Neural cell (in vitro differentiated cells): ENCODE data around the gene SDC4. TPM values are rescaled to one million over a fixed set of nuclear protein-coding genes. Genes with fewer than 3 reads are reported as not detected.

ENCODE experiments used
- H2AFZ ChIP-seq: fragments of 200-600, 300-800 bp; sonication (generic), shearing (Covaris generic); 2 replicates; pipeline ENCODE4 v1.6.0; 2014; ENCODE audit warnings: low read depth, mild to moderate bottlenecking, antibody characterized with exemption, low read length, moderate library complexity
- H3F3A ChIP-seq: fragments of 200-600 bp; shearing (Covaris generic); 2 replicates; pipeline ENCODE4 v1.6.1; 2016; ENCODE audit warnings: mild to moderate bottlenecking, moderate library complexity, mixed read lengths, antibody characterized with exemption, low read length; ENCODE audit not compliant: insufficient read depth, poor library complexity, severe bottlenecking
- H3K27ac ChIP-seq: fragments of 200-600, 300-800 bp; sonication (generic), shearing (Covaris generic); 2 replicates; pipeline ENCODE4 v1.5.1; 2014; ENCODE audit warnings: mild to moderate bottlenecking, low read length, moderate library complexity
- H3K27me3 ChIP-seq: fragments of 300-800, 200-600 bp; sonication (generic), shearing (Covaris generic); 2 replicates; pipeline ENCODE4 v1.6.0; 2014; ENCODE audit warnings: mild to moderate bottlenecking, low read depth, low read length, moderate library complexity; ENCODE audit not compliant: insufficient read depth
- H3K36me3 ChIP-seq: fragments of 300-800, 200-600 bp; sonication (generic), shearing (Covaris generic); 2 replicates; pipeline ENCODE4 v1.5.1; 2014; ENCODE audit warnings: mild to moderate bottlenecking, antibody characterized with exemption, low read length, moderate library complexity; ENCODE audit not compliant: insufficient read depth
- H3K4me2 ChIP-seq: fragments of 300-800, 200-600 bp; sonication (generic), shearing (Covaris generic); 2 replicates; pipeline ENCODE4 v1.6.0; 2014; ENCODE audit warnings: mild to moderate bottlenecking, low read length
- H3K4me3 ChIP-seq: fragments of 300-800, 200-600 bp; sonication (generic), shearing (Covaris generic); 2 replicates; pipeline ENCODE4 v1.5.1; 2014; ENCODE audit warnings: mild to moderate bottlenecking, low read length, moderate library complexity
- H3K79me2 ChIP-seq: fragments of 200-600 bp; shearing (Covaris generic); replicated peaks from 2 replicates; pipeline ENCODE4 v1.6.0; 2014; ENCODE audit warnings: mild to moderate bottlenecking, low read length, moderate library complexity; ENCODE audit not compliant: insufficient read depth
- H3K9ac ChIP-seq: fragments of 300-800, 200-600 bp; sonication (generic), shearing (Covaris generic); 2 replicates; pipeline ENCODE4 v1.6.1; 2016; ENCODE audit warnings: mild to moderate bottlenecking, low read length, mixed read lengths
- H3K9me2 ChIP-seq: fragments of 200-600 bp; shearing (Covaris generic); 2 replicates; pipeline ENCODE4 v1.6.1; 2016; ENCODE audit warnings: mild to moderate bottlenecking, low read length, mixed read lengths; ENCODE audit not compliant: insufficient read depth
- H3K9me3 ChIP-seq: fragments of 200-600, 300-800 bp; sonication (generic), shearing (Covaris generic); 2 replicates; pipeline ENCODE4 v1.6.1; 2016; ENCODE audit warnings: mild to moderate bottlenecking, mixed run types, low read length, moderate library complexity, mixed read lengths
- H4K20me1 ChIP-seq: fragments of 200-600 bp; shearing (Covaris generic); 2 replicates; pipeline ENCODE4 v1.6.1; 2016; ENCODE audit warnings: mild to moderate bottlenecking, mixed run types; ENCODE audit not compliant: insufficient read depth
- EP300 ChIP-seq: fragments of 450-650 bp; conservative IDR thresholded peaks from 2 replicates; pipeline ENCODE4 v1.6.1; 2014; ENCODE audit warnings: antibody characterized with exemption, mild to moderate bottlenecking, moderate library complexity; ENCODE audit not compliant: poor library complexity, severe bottlenecking
- EZH2 ChIP-seq: fragments of 200-600, 300-800 bp; shearing (Covaris generic), sonication (generic); IDR thresholded peaks from 2 replicates; pipeline ENCODE4 v1.6.1; 2014; ENCODE audit warnings: antibody characterized with exemption, low read length, borderline replicate concordance, mild to moderate bottlenecking; ENCODE audit not compliant: insufficient read depth, poor library complexity, severe bottlenecking
- MXI1 ChIP-seq: fragments of 450-650 bp; conservative IDR thresholded peaks from 2 replicates; pipeline ENCODE4 v1.6.1; 2014; ENCODE audit warnings: antibody characterized with exemption, mild to moderate bottlenecking; ENCODE audit not compliant: poor library complexity, severe bottlenecking
- POLR2AphosphoS5 ChIP-seq: IDR thresholded peaks from 2 replicates; pipeline ENCODE4 v1.6.1; 2012
- RAD21 ChIP-seq: fragments of 450-650 bp; conservative IDR thresholded peaks from 2 replicates; pipeline ENCODE4 v1.6.1; 2014; ENCODE audit warnings: antibody characterized with exemption, mild to moderate bottlenecking, moderate library complexity
- SMC3 ChIP-seq: fragments of 450-650 bp; conservative IDR thresholded peaks from 2 replicates; pipeline ENCODE4 v1.6.1; 2014; ENCODE audit warnings: antibody characterized with exemption, mild to moderate bottlenecking, moderate library complexity; ENCODE audit not compliant: poor library complexity
- TAF1 ChIP-seq: IDR thresholded peaks from 2 replicates; pipeline ENCODE4 v1.6.1; 2012; ENCODE audit warnings: low read depth
- polyA plus RNA-seq: library from polyadenylated mRNA; depleted of rRNA; stranded (reverse); fragments of >200 nt; gene quantifications from 2 replicates; pipeline ENCODE4 v1.2.3, GENCODE V29; 2014
- TF ChIP-seq, protein P1 (sequence below): fragments of 450-650 bp; IDR thresholded peaks from 2 replicates; pipeline ENCODE4 v1.5.1; 2014; ENCODE audit warnings: antibody characterized with exemption, mild to moderate bottlenecking, moderate library complexity; ENCODE audit not compliant: poor library complexity, severe bottlenecking
- TF ChIP-seq, protein P2 (sequence below): IDR thresholded peaks from 2 replicates; pipeline ENCODE4 v1.6.1; 2012; ENCODE audit warnings: borderline replicate concordance

The SDC4 gene
- polyA plus RNA-seq, 1 donor from 2014 or later = not detected

- Histone ChIP-seq H3K27me3 (no peaks in the 10 kb centered on the region), H3K4me3 (no peak overlapping the region), H3K9me2 (no peaks in the 10 kb centered on the region), H3K79me2 (no peaks in the 10 kb centered on the region), H3K36me3 (no peaks in the 10 kb centered on the region), H3K4me2 (no peak overlapping the region), H3K27ac (no peak overlapping the region), H3K9ac (no peak overlapping the region), H4K20me1 (no peaks in the 10 kb centered on the region), H2AFZ (no peak overlapping the region), H3K9me3 (no peaks in the 10 kb centered on the region), H3F3A (no peaks in the 10 kb centered on the region)
- TF ChIP-seq, protein P1, sequence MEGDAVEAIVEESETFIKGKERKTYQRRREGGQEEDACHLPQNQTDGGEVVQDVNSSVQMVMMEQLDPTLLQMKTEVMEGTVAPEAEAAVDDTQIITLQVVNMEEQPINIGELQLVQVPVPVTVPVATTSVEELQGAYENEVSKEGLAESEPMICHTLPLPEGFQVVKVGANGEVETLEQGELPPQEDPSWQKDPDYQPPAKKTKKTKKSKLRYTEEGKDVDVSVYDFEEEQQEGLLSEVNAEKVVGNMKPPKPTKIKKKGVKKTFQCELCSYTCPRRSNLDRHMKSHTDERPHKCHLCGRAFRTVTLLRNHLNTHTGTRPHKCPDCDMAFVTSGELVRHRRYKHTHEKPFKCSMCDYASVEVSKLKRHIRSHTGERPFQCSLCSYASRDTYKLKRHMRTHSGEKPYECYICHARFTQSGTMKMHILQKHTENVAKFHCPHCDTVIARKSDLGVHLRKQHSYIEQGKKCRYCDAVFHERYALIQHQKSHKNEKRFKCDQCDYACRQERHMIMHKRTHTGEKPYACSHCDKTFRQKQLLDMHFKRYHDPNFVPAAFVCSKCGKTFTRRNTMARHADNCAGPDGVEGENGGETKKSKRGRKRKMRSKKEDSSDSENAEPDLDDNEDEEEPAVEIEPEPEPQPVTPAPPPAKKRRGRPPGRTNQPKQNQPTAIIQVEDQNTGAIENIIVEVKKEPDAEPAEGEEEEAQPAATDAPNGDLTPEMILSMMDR = no peak
- no peak for TF ChIP-seq RAD21
Measured at GRCh38 chr20:45316150-45317080, 31.8 kb downstream of the SDC4 start.

GRCh38 chr20:45315672-45316071 is 32.6 kb downstream of the SDC4 start:
- Histone ChIP-seq H3K9me3 (no peaks in the 10 kb centered on the region), H3K4me2 (no peak overlapping the region), H3K27me3 (no peaks in the 10 kb centered on the region), H3K9me2 (no peaks in the 10 kb centered on the region), H3F3A (no peaks in the 10 kb centered on the region), H3K27ac (no peak overlapping the region), H3K9ac (no peak overlapping the region), H3K36me3 (no peaks in the 10 kb centered on the region), H4K20me1 (no peaks in the 10 kb centered on the region), H2AFZ (no peak overlapping the region), H3K4me3 (no peak overlapping the region), H3K79me2 (no peaks in the 10 kb centered on the region)
- TF ChIP-seq MXI1 (no peak), POLR2AphosphoS5 (no peak), TAF1 (no peak), EP300 (no peak), EZH2 (no peak), SMC3 (no peak), RAD21 (no peak)
- TF ChIP-seq, protein P1 = no peak
- TF ChIP-seq, protein P2, sequence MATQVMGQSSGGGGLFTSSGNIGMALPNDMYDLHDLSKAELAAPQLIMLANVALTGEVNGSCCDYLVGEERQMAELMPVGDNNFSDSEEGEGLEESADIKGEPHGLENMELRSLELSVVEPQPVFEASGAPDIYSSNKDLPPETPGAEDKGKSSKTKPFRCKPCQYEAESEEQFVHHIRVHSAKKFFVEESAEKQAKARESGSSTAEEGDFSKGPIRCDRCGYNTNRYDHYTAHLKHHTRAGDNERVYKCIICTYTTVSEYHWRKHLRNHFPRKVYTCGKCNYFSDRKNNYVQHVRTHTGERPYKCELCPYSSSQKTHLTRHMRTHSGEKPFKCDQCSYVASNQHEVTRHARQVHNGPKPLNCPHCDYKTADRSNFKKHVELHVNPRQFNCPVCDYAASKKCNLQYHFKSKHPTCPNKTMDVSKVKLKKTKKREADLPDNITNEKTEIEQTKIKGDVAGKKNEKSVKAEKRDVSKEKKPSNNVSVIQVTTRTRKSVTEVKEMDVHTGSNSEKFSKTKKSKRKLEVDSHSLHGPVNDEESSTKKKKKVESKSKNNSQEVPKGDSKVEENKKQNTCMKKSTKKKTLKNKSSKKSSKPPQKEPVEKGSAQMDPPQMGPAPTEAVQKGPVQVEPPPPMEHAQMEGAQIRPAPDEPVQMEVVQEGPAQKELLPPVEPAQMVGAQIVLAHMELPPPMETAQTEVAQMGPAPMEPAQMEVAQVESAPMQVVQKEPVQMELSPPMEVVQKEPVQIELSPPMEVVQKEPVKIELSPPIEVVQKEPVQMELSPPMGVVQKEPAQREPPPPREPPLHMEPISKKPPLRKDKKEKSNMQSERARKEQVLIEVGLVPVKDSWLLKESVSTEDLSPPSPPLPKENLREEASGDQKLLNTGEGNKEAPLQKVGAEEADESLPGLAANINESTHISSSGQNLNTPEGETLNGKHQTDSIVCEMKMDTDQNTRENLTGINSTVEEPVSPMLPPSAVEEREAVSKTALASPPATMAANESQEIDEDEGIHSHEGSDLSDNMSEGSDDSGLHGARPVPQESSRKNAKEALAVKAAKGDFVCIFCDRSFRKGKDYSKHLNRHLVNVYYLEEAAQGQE = no peak
